GM21381 (cell line): Measurements from ENCODE around the gene CYTH4.

ENCODE experiments used
- ATAC-seq: cut with Tn5 transposase; IDR thresholded peaks from one replicate; pipeline ENCODE4 v1.9.1; 2021; ENCODE audit warnings: mild to moderate bottlenecking, moderate library complexity; ENCODE audit not compliant: unreplicated experiment

The CYTH4 gene

GRCh38 chr22:37285937-37286336 lies 3.6 kb downstream of the CYTH4 start:
- ATAC-seq: no peak

GRCh38 chr22:37287550-37287951 lies 5.2 kb downstream of the CYTH4 start:
- ATAC-seq: no peak

GRCh38 chr22:37288521-37288920 lies 6.2 kb downstream of the CYTH4 start:
- no peak for ATAC-seq

DNA sequence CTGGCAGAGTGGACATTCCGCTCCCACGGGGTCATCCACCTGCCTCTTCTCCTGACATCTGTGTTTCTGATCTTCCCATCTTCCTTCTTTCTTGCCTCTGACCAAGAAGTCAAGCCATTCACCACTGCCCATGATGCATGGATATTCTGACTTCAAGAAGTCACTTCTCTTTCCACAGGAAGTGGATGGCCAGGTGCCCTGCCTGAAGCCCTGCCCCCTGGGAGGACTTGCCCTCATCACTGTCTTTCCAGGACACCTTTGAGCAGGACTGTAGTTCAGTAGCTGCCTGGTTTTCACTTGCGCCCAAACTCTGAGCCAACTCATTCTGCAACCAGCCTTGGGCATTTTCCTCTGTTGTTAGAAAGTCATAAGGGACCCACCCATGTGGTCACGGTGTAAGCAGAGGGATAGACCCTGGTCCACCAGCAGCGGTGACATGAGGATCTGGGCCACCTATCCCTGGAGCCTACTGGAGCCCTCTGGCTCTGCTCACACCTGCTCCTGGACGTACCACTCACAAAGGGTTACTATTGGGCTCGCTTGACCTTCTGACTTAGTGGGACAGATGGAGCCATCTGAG lies 6.9 kb downstream of the CYTH4 start:
- ATAC-seq: no peak

GRCh38 chr22:37290737-37291136 lies 8.4 kb downstream of the CYTH4 start:
- no peak for ATAC-seq

DNA sequence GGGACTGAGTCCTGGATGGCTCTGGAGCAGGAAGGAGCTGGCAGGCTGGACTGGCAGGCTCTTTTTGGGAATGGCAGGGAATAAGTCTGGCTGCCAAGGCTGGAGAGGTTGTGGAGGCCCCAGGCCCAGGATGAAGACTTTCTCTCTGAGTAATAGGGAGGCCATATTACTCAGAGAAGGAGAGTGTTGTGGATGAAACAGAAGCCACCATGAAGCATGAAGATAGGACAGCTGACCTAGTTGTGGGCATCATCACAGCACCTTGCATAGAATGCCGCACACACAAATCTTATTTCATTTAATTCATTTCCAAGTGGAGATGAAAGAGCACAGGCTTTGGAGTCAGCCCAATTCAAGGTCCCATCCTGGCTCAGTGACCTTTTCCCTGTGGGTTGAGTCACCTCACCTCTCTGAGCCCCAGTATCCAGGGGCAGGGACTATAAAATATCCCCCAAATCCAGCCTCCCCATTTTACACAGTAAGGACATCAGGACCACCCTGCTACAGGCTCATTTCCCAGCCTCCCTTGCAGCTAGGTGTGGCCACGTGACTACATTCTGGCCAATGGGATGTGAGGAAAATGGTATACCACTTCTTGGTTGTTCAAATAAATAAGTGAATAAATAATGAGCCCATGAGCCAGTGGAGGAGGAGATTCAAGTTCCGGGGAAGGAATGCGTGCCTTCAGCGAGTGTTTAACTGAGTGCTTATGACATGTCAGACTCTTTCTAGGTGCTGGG lies 9.4 kb downstream of the CYTH4 start:
- no peak for ATAC-seq

DNA sequence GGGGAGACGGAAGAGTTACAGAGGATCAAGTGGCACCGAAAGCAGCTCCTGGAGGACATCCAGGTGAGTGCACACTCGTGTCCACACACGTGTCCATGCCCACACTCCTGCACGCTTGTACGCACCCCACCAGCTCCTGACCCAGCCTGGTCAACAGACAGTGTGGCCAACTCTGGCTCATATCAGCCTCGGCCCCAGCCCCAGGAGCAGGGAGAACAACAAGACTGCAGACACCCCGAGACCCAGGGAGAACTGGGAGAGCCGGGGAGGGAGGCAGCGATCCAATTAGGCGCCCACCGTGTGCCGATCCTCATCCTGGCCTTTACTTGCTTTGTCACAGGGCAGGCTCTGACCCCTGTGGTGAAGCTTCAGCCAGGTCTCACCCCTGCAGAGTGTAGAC lies 10.3 kb downstream of the CYTH4 start:
- ATAC-seq: no peak

DNA sequence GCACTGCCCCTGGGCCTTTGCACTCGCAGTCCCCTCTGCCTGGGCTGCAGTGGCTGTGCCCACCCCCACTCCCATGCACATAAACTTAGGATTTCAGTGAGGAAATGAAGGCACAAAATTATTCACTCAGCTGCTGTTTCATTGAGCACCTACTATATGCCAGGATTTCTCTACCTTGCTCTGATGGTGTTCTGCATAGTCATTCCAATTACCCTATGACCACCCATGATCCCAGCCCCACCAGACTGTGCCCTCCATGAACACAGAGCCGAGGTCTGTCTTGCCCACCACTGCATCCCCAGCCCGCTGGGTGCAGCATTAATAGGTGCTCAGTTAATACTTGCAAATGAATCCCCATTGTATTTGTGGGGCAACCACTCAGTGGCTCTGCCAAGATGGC lies 10.9 kb downstream of the CYTH4 start:
- no peak for ATAC-seq

- no peak for ATAC-seq
Measured at GRCh38 chr22:37294747-37295146, 12.4 kb downstream of the CYTH4 start.

DNA sequence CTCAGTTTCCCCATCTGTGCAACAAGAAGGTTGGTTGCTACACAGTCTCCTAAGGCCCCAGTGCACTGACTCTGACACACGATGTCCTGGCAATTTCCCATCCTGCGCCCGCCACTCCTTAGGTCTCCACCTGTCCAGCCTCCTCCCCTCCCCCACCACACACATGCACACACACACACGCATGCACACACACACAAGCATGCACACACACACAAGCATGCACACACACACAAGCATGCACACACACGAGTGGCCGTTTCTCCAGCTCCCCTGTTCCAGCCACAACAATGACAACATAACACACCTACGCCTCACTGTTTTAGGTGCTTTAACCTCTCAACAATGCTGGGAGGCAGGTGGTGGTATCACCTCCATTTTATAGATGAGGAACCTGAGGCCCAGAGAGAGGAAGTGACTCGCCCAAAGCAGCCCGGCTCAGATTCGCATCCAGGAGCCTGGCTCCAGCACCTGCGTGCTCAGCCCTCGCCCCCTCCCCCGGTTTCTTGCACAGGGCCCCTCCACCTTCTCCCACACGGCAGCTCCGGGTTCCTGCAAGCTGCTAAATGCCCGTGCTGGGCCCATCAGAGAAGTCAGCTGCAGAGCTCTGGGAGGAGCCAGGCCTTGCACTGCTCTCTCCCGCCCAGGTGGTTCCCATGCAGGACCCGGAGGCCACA lies 13.0 kb downstream of the CYTH4 start:
- no peak for ATAC-seq

GRCh38 chr22:37295946-37296345 lies 13.6 kb downstream of the CYTH4 start:
- no peak for ATAC-seq

DNA sequence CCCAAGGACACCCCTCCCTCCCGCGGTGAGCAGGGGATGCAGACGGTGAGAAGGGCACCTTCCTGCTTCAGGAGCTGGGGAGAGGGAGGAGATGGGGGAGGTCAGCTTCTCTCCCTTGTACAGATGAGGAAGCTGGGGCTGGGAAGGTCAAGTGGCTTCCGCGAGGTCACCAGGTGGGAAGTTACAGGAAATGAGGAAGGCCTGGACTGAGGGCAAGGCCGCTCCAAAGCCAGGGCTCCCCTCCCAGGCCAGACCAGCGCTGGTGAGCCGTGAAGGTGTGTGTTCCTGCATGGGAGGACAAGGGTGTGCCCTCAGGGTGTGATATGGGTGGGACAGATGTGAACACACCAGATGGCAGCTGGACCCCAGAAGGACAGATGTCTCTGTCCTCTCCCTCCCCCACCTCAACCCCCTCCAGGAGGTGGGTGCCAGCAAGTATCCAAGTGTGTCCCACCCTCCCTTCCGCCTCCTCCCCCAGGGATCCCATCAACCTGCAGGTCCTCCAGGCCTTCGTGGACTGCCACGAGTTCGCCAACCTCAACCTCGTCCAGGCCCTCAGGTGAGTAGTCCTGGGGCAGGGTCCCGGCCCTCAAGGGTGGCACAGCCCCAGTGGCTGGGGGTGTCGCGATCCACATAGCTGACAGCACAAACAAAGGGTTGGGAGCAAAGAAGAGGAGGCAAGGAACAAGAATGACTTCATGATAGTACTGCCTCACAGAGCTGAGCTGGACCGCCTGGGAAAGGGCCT lies 16.6 kb downstream of the CYTH4 start:
- ATAC-seq: no peak

GRCh38 chr22:37299969-37300509 lies 17.7 kb downstream of the CYTH4 start:
- ATAC-seq: no peak

DNA sequence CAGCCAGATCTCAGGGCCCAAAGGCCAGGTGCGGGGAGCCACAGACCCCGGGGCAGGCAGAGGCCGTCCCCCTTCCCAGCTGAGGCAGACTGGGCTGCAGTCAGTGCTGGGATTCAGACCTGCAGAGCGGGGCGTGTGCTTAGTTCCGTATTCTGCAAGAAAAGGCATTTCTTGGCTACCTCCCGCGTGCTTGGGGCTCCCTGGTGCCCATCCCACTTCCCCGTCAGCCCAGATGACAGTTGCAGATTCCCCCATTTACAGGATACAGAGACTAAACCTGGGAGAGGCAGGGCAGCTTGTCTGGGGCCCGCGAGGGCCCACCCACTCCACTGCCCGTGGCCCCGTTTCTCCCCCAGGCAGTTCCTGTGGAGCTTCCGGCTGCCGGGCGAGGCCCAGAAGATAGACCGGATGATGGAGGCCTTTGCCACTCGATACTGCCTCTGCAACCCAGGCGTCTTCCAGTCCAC lies 18.3 kb downstream of the CYTH4 start:
- ATAC-seq: no peak

DNA sequence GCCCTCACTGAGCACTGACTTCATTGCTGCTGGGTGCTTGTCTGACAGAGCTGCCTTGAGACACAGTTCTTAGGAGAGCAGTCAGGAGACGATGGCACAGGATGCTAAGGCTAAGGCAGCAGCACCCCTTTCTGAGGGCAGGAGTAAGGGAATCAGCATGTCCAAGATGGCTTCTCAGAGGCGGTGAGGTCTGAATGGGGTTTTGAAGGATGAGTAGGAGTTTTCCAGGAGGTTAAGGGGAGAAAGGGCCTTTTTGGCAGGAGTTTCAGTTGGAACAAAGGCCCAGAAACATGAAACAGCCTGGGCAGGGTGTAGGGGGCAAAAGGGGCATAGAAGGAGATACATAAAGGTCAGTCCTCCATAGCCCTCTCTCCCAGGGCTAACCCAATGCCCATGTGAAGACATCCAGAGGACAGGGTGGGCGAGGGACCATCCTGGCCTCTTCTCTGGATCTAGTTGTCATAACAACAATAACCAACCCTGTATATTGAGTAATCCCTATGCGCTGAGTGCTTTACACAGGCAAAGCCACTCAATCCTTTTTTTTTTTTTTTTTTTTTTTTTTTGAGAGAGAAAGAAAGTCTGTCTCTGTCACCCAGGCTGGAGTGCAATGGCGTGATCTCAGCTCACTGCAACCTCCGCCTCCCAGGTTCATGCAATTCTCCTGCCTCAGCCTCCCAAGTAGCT lies 19.0 kb downstream of the CYTH4 start:
- ATAC-seq: no peak

- no peak for ATAC-seq
Measured at GRCh38 chr22:37302674-37303555, 20.6 kb downstream of the CYTH4 start.

DNA sequence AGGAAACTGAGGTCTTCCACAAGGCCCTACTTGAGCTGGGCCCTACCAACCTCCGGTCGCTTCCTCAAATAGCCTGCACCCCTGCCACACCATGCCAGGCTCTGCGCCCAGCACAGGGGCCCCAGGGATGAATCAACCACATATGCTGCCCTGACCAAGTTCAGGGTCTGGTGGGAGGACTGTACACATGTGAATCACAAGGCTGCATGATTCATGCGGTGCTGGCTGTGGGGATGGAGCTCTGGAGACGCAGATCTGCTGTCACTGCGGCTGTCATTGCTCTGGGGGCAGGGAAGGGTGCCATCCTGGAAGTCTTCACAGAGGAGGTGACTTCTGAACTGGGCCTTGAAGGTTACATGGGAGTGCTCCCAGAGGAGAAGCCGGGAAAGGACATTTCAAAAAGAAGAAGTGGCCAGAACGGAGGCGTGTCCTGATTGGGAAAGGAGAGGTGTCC lies 21.5 kb downstream of the CYTH4 start:
- ATAC-seq: no peak

- no peak for ATAC-seq
Measured at GRCh38 chr22:37304595-37305343, 22.5 kb downstream of the CYTH4 start.

GRCh38 chr22:37305887-37306286 lies 23.6 kb downstream of the CYTH4 start:
- no peak for ATAC-seq
